HG02973 (cell line): ENCODE results near the gene C1orf53.

Source experiments
- ATAC-seq: cut with Tn5 transposase; IDR thresholded peaks from one replicate; pipeline ENCODE4 v1.9.1; 2021; ENCODE audit warnings: moderate library complexity; ENCODE audit not compliant: unreplicated experiment

Gene C1orf53

DNA sequence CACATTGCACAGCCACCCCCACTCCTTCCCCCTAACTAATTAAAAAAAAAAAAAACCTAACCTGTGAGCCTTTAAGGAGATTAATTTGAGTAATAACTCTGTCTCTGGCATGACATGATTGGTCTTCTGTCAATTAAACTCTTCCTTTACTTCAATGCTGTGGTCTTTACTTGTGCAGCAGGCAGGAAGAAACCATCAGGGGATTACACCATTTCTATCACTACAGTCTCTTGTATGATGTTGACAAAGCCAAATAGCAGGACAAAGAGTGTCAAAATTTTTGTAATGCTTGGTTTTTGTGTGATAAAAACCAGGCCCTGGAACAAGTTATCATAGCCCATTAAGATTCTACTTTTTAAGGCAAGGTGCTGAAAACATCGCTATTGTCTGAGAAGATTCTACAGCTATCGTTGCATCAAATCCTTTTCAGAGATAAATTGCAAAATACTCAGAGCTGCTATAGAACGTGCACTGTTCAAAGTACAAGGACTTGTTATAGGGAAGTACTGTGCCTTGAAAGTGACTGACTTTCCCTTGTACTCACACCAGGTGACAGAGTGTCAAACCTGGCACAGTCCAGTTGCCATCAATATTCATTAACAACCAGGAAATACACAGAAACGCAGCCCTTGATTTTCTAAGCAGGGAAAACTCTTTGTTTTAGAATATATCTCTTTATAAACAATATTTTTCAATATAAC, 52.4 kb downstream of the C1orf53 start:
- no peak for ATAC-seq

DNA sequence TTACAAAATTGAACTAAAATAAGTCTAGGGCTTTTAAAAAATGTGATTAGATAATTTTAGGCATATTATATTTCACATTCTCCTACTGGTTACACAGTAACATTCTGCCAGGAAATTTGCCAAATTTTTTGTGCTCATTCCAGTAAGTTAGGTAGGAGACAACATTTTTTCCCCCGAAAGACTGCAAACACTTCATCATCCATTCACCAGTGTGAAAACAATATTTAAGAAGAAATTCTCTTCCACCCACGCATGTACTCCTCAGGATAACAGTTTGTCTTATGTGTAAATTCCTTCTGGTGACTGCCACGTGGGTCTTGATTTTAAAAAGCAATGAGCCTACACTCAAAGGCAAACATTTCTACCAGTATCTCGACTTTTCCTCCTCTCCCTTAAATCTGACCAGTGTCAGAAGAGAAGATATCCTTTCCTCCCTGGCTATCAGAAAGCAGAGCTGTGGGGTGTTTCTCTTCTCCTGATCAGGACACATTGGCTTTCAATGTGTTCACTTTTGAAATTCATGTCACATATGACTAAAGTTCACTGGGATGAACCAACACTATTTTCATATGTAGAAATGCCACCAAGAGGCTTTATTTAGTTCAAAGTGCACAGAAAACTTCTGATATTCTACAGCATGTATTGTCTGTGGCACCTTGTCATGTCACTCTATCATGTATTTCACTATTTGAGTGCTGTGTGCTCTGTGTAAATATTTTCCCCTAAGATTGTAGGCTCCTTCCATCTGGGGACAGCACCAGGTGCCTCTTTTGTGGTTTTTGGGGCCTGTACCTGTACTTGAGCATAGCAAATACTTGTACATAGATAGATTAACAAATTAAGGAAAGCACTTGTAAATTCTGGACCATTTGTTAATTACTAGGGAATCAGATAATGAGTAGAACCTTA, 53.3 kb downstream of the C1orf53 start:
- ATAC-seq = no peak
